Globus pallidus (tissue), 1 donor: ENCODE results near the gene PRPF8.
"Not testable (repeated sequence)": the region's sequence is repeated elsewhere in the genome, so short reads cannot be mapped to it uniquely, and the experiment has no call there.

Source experiments
- DNase-seq: peaks from one replicate; pipeline ENCODE4 v3.0.0-alpha.2; 2015; ENCODE audit warnings: low spot score

The PRPF8 gene

GRCh38 chr17:1690544-1691221 lies 6.0 kb upstream of the PRPF8 start:
- no peak for DNase-seq

- not testable (repeated sequence) for DNase-seq
Observed at GRCh38 chr17:1688405-1688804, 3.7 kb upstream of the PRPF8 start.

- DNase-seq = no peak
Observed at GRCh38 chr17:1686086-1686485, 1.4 kb upstream of the PRPF8 start.

- DNase-seq = peak; percentile 11
Observed at GRCh38 chr17:1683459-1683858, 1.2 kb downstream of the PRPF8 start.

GRCh38 chr17:1676401-1676800 lies 8.3 kb downstream of the PRPF8 start:
- no peak for DNase-seq

- DNase-seq = no peak
Observed at GRCh38 chr17:1673041-1673785, 11.5 kb downstream of the PRPF8 start.

- not testable (repeated sequence) for DNase-seq
Observed at GRCh38 chr17:1663934-1664333, 20.7 kb downstream of the PRPF8 start.

GRCh38 chr17:1661045-1661444 lies 23.6 kb downstream of the PRPF8 start:
- no peak for DNase-seq

GRCh38 chr17:1658100-1658499 lies 26.6 kb downstream of the PRPF8 start:
- no peak for DNase-seq

GRCh38 chr17:1653735-1654134 lies 30.9 kb downstream of the PRPF8 start:
- no peak for DNase-seq

- not testable (repeated sequence) for DNase-seq
Observed at GRCh38 chr17:1652794-1653193, 31.9 kb downstream of the PRPF8 start.

GRCh38 chr17:1651559-1651844 lies 33.2 kb downstream of the PRPF8 start:
- no peak for DNase-seq

GRCh38 chr17:1650731-1651558 lies 33.7 kb downstream of the PRPF8 start:
- DNase-seq = no peak

GRCh38 chr17:1649844-1650501 lies 34.7 kb downstream of the PRPF8 start, which contains the start of gene RILP:
Gene RILP (minus strand): TSS chr17:1649866. CDS start chr17:1649804, 62 bp downstream.
- DNase-seq = no peak

GRCh38 chr17:1648963-1649843 lies 35.5 kb downstream of the PRPF8 start:
- DNase-seq = peak; percentile 96

- peak; percentile 45 for DNase-seq
Observed at GRCh38 chr17:1648173-1648962, 36.3 kb downstream of the PRPF8 start.

GRCh38 chr17:1647802-1648171 lies 36.9 kb downstream of the PRPF8 start:
- DNase-seq = no peak

GRCh38 chr17:1646199-1646875 lies 38.3 kb downstream of the PRPF8 start:
- DNase-seq = no peak

- DNase-seq = no peak
Observed at GRCh38 chr17:1645207-1646171, 39.2 kb downstream of the PRPF8 start, which contains the start of gene SCARF1. Gene SCARF1 (minus strand): TSS chr17:1645732. CDS start chr17:1645697, 35 bp downstream.
